ENCODE measurements around the gene OR2M4. TPM values are rescaled to one million over a fixed set of nuclear protein-coding genes. Genes with fewer than 3 reads are reported as not detected.
"Not testable (repeated sequence)": the region's sequence is repeated elsewhere in the genome, so short reads cannot be mapped to it uniquely, and the experiment has no call there.

OR2M4 gene
- total RNA-seq, 1 donor from 2014 or later, result not detected

DNA sequence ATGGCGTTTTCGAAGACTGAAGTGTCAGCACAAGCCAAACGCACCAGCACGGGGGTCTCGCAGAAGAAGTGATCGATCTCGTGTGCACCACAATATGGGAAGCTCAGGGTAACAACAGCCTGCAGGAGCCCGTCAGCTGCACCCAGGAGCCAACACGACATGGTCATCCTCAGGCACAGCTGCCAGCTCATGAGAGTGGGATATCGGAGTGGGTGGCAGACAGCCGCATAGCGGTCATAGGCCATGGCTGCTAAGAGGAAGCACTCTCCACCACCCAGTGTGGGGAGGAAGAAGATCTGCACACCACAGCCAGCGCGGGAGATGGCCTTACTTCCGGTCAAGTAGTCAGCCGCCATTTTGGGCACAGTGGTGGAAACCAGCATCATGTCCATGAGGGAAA, 42.0 kb downstream of the OR2M4 start:
- H3K36me3 Mint-ChIP-seq (ENCODE audit: low read depth); H3K27me3 Mint-ChIP-seq (ENCODE audit: insufficient read depth); intact Hi-C loops (cut with micrococcal nuclease); H3K4me1 Mint-ChIP-seq (ENCODE audit: low read depth); H3K9me3 Mint-ChIP-seq; H3K4me3 Mint-ChIP-seq; H3K27ac Mint-ChIP-seq; DNase-seq (ENCODE audit: low spot score): not testable (repeated sequence)

DNA sequence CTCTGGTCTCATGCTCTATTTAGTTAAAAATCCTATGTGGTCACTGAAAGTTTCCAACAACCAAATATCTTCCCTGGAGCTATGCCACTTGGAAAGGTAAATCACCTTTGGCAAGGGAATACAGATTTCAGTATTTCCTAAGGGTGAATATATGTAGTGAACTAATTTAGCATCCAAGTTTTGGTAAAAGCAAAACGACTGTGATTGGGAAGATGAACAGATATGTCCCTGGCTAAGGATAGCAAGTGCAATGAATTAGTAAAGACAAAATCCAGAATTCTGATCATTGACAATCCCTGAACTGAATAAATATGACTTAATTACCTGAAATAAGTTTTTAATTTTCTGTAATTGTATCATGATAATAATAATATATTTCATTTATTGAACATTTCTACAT, 46.7 kb downstream of the OR2M4 start, which contains the start of gene OR2T33:
TSS of gene OR2T33 (minus strand) at position 101 of the 400 bp plus-strand sequence. CDS start 4,162 bp downstream, outside the sequence.
- Mint-ChIP-seq H3K27ac (no peak within 1 kb of the TSS), H3K4me3 (no peak within 1 kb of the TSS), H3K9me3 (no peaks in the 10 kb centered on the region), H3K36me3 (ENCODE audit: low read depth) (no peaks in the 10 kb centered on the region), H3K27me3 (ENCODE audit: insufficient read depth) (no peaks in the 10 kb centered on the region), H3K4me1 (ENCODE audit: low read depth) (no peaks in the 10 kb centered on the region)
- no peak for DNase-seq (ENCODE audit: low spot score)
- intact Hi-C loops (cut with micrococcal nuclease), result no loop called here

DNA sequence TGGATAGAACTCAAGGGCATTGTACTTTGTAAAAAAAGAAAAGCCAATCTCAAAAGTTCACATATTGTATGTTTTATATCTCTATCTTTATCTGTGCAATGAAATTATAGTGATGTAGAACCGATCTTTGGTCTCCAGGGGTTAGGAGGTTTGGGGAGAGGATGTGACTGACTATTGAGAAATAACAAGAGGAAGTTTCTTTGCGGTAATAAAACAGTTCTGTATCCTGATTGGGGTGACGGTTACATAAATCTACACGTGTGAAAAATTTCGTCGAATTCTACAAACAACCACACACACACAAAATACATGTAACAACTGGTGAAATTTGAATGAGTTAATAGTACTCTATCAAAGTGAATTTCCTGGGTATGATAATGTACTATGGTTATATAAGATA, 57.2 kb downstream of the OR2M4 start:
- Mint-ChIP-seq H3K27me3 (ENCODE audit: insufficient read depth) (no peaks in the 10 kb centered on the region), H3K27ac (no peak overlapping the region), H3K36me3 (ENCODE audit: low read depth) (no peaks in the 10 kb centered on the region), H3K9me3 (no peaks in the 10 kb centered on the region), H3K4me3 (no peak overlapping the region), H3K4me1 (ENCODE audit: low read depth) (no peaks in the 10 kb centered on the region)
- DNase-seq (ENCODE audit: low spot score), result no peak
- intact Hi-C loops (cut with micrococcal nuclease), result no loop called here

Other genes with a start within 250 kb of the OR2M4 start
- gene OR2L5, start 217.8 kb upstream of the OR2M4 start, total RNA-seq, result not detected in 2 replicates
- gene OR2L2, start 201.3 kb upstream of the OR2M4 start, total RNA-seq, result 0.07 and 0.08 TPM in 2 replicates
- not detected in 2 replicates for gene OR2L3, start 184.6 kb upstream of the OR2M4 start, total RNA-seq
- gene OR2L13, start 136.2 kb upstream of the OR2M4 start, total RNA-seq, result not detected in 2 replicates
- gene OR2M5, start 86.3 kb upstream of the OR2M4 start, total RNA-seq, result not detected in 2 replicates
- gene OR2M2, start 56.6 kb upstream of the OR2M4 start, total RNA-seq, result not detected in 2 replicates
- not detected in 2 replicates for gene OR2M3, start 34.2 kb upstream of the OR2M4 start, total RNA-seq
- not detected in 2 replicates for gene OR2T33, start 46.6 kb downstream of the OR2M4 start, total RNA-seq
- not detected in 2 replicates for gene OR2T12, start 72.0 kb downstream of the OR2M4 start, total RNA-seq
- gene OR2M7, start 93.2 kb downstream of the OR2M4 start, total RNA-seq, result not detected in 2 replicates
- gene OR14C36, start 117.4 kb downstream of the OR2M4 start, total RNA-seq, result not detected in 2 replicates
- gene OR2T4, start 130.2 kb downstream of the OR2M4 start, total RNA-seq, result not detected in 2 replicates
- not detected in 2 replicates for gene OR2T6, start 144.3 kb downstream of the OR2M4 start, total RNA-seq
- not detected in 2 replicates for gene OR2T1, start 171.6 kb downstream of the OR2M4 start, total RNA-seq
- gene OR2T2, start 214.2 kb downstream of the OR2M4 start, total RNA-seq, result not detected in 2 replicates
- not detected in 2 replicates for gene OR2T3, start 241.9 kb downstream of the OR2M4 start, total RNA-seq

Measured in activated T-helper 1 cell treated with anti-CD3 and anti-CD28 coated beads, Interleukin-12 subunit alpha, Interleukin-12 subunit beta, Interleukin-2, Interleukin-4 antibody, amounts not matched to agents 30 ng/mL and 10 ng/mL and 1 ng/mL, durations not matched to agents 14 hours and 24 hours and 36 hours (primary cell).